Activated T-helper 1 cell treated with anti-CD3 and anti-CD28 coated beads, Interleukin-2, amount 50 U/mL, for 16 hours (primary cell): ENCODE data around the gene COL16A1.

Experiments
- DNase-seq, 2 donors: peaks; one replicate each; pipeline ENCODE4 v3.0.0-alpha.2; 2020; ENCODE audit warnings: low read depth in 1 of 2, low spot score in 1 of 2

The COL16A1 gene

GRCh38 chr1:31650161-31651088 is 53.4 kb downstream of the COL16A1 start:
- no peak for DNase-seq

GRCh38 chr1:31648641-31649357 is 55.0 kb downstream of the COL16A1 start:
- no peak for DNase-seq

GRCh38 chr1:31648190-31648589 is 55.6 kb downstream of the COL16A1 start:
- DNase-seq, result no peak

GRCh38 chr1:31647106-31647505 is 56.7 kb downstream of the COL16A1 start:
- DNase-seq, result no peak

GRCh38 chr1:31646259-31646960 is 57.4 kb downstream of the COL16A1 start:
- DNase-seq, result no peak

GRCh38 chr1:31645274-31645568 is 58.6 kb downstream of the COL16A1 start:
- no peak for DNase-seq

GRCh38 chr1:31644560-31645273 is 59.1 kb downstream of the COL16A1 start, which contains the start of gene PEF1:
Gene PEF1 (minus strand): TSS chr1:31644876. CDS start chr1:31644864, 12 bp downstream.
- DNase-seq, result peak; percentile 98 to 99

- no peak for DNase-seq
Observed at GRCh38 chr1:31643976-31644559, 59.7 kb downstream of the COL16A1 start.

GRCh38 chr1:31642897-31643296 is 60.9 kb downstream of the COL16A1 start:
- DNase-seq, result no peak

GRCh38 chr1:31642366-31642765 is 61.5 kb downstream of the COL16A1 start:
- DNase-seq, result no peak

GRCh38 chr1:31640964-31641363 is 62.9 kb downstream of the COL16A1 start:
- no peak for DNase-seq

- DNase-seq, result no peak
Observed at GRCh38 chr1:31640179-31640578, 63.6 kb downstream of the COL16A1 start.

GRCh38 chr1:31639543-31639942 is 64.3 kb downstream of the COL16A1 start:
- DNase-seq, result no peak

GRCh38 chr1:31637915-31638673 is 65.7 kb downstream of the COL16A1 start:
- DNase-seq, result no peak

- no peak for DNase-seq
Observed at GRCh38 chr1:31633117-31633516, 70.7 kb downstream of the COL16A1 start.

- no peak for DNase-seq
Observed at GRCh38 chr1:31632649-31633048, 71.2 kb downstream of the COL16A1 start.

- DNase-seq, result no peak
Observed at GRCh38 chr1:31628931-31629556, 74.8 kb downstream of the COL16A1 start.

- DNase-seq, result no peak
Observed at GRCh38 chr1:31627930-31628559, 75.8 kb downstream of the COL16A1 start.

- no peak for DNase-seq
Observed at GRCh38 chr1:31627301-31627929, 76.4 kb downstream of the COL16A1 start.
